H9 (cell line): ENCODE measurements around the gene CALHM1. TPM values are rescaled to one million over a fixed set of nuclear protein-coding genes. Genes with fewer than 3 reads are reported as not detected.

Experiments
- DNase-seq: peaks from one replicate; pipeline ENCODE4 v3.0.0-alpha.2; 2017
- H2AFZ ChIP-seq: one replicate; pipeline ENCODE4 v1.6.1; 2013; ENCODE audit warnings: mild to moderate bottlenecking, low read length, control low read depth, moderate library complexity
- H2AK5ac ChIP-seq: 2 replicates; pipeline ENCODE4 v1.6.1; 2013; ENCODE audit warnings: low read length, control low read depth, mixed read lengths; ENCODE audit not compliant: insufficient read length
- H2BK120ac ChIP-seq: one replicate; pipeline ENCODE4 v1.6.1; 2013; ENCODE audit warnings: low read depth, mild to moderate bottlenecking, low read length, control low read depth, inconsistent platforms; ENCODE audit not compliant: poor library complexity, severe bottlenecking
- H2BK12ac ChIP-seq: 2 replicates; pipeline ENCODE4 v1.6.1; 2013; ENCODE audit warnings: low read length, control low read depth, mixed read lengths, low read depth; ENCODE audit not compliant: insufficient read length
- H2BK15ac ChIP-seq: 2 replicates; pipeline ENCODE4 v1.6.1; 2013; ENCODE audit warnings: low read depth, low read length, control low read depth
- H2BK20ac ChIP-seq: one replicate; pipeline ENCODE4 v1.6.1; 2013; ENCODE audit warnings: low read depth, mild to moderate bottlenecking, low read length, control low read depth, inconsistent platforms; ENCODE audit not compliant: poor library complexity, severe bottlenecking
- H2BK5ac ChIP-seq: 2 replicates; pipeline ENCODE4 v1.6.1; 2013; ENCODE audit warnings: low read length, control low read depth, mixed read lengths; ENCODE audit not compliant: insufficient read length
- H3K14ac ChIP-seq: 2 replicates; pipeline ENCODE4 v1.6.1; 2013; ENCODE audit warnings: low read length, control low read depth; ENCODE audit not compliant: insufficient read depth
- H3K18ac ChIP-seq: 2 replicates; pipeline ENCODE4 v1.6.1; 2013; ENCODE audit warnings: low read depth, mild to moderate bottlenecking, mixed read lengths, low read length, control low read depth; ENCODE audit not compliant: insufficient read length
- H3K23ac ChIP-seq: 2 replicates; pipeline ENCODE4 v1.6.1; 2013; ENCODE audit warnings: low read length, control low read depth, mixed read lengths, low read depth; ENCODE audit not compliant: insufficient read length
- H3K23me2 ChIP-seq: 2 replicates; pipeline ENCODE4 v1.6.1; 2013; ENCODE audit warnings: low read depth, mild to moderate bottlenecking, mixed read lengths, low read length, control low read depth; ENCODE audit not compliant: insufficient read length, poor library complexity, severe bottlenecking
- H3K27ac ChIP-seq: 2 replicates; pipeline ENCODE4 v1.5.1; 2013; ENCODE audit warnings: low read length, control low read depth, mixed read lengths, low read depth; ENCODE audit not compliant: insufficient read length
- H3K27me3 ChIP-seq: 2 replicates; pipeline ENCODE4 v1.6.1; 2013; ENCODE audit warnings: low read length, control low read depth, inconsistent platforms; ENCODE audit not compliant: insufficient read depth
- H3K4ac ChIP-seq: 2 replicates; pipeline ENCODE4 v1.6.1; 2013; ENCODE audit warnings: low read depth, mild to moderate bottlenecking, control low read depth, inconsistent platforms, low read length, moderate library complexity
- H3K4me1 ChIP-seq: 2 replicates; pipeline ENCODE4 v1.6.1; 2013; ENCODE audit warnings: low read length, control low read depth, inconsistent platforms; ENCODE audit not compliant: insufficient read depth
- H3K4me2 ChIP-seq: 2 replicates; pipeline ENCODE4 v1.6.1; 2013; ENCODE audit warnings: low read length, control low read depth, mixed read lengths; ENCODE audit not compliant: insufficient read length, insufficient read depth
- H3K56ac ChIP-seq: 2 replicates; pipeline ENCODE4 v1.6.1; 2013; ENCODE audit warnings: low read depth, mild to moderate bottlenecking, mixed read lengths, low read length, control low read depth; ENCODE audit not compliant: insufficient read length
- H3K79me1 ChIP-seq: 2 replicates; pipeline ENCODE4 v1.6.1; 2013; ENCODE audit warnings: low read depth, mild to moderate bottlenecking, moderate library complexity, low read length, control low read depth, inconsistent platforms; ENCODE audit not compliant: insufficient read depth, poor library complexity, severe bottlenecking
- H3K79me2 ChIP-seq: 2 replicates; pipeline ENCODE4 v1.6.1; 2013; ENCODE audit warnings: low read length, control low read depth, inconsistent platforms; ENCODE audit not compliant: insufficient read depth
- H3K9ac ChIP-seq: 2 replicates; pipeline ENCODE4 v1.6.1; 2013; ENCODE audit warnings: low read length, control low read depth, mixed read lengths; ENCODE audit not compliant: insufficient read length; ENCODE audit errors: extremely low read depth
- H3K9me3 ChIP-seq: one replicate; pipeline ENCODE4 v1.6.1; 2013; ENCODE audit warnings: low read depth, low read length, inconsistent platforms; ENCODE audit not compliant: control insufficient read depth
- H3T11ph ChIP-seq: one replicate; pipeline ENCODE4 v1.6.1; 2013; ENCODE audit warnings: mild to moderate bottlenecking, low read length, control low read depth, inconsistent platforms
- H4K20me1 ChIP-seq: one replicate; pipeline ENCODE4 v1.6.1; 2013; ENCODE audit not compliant: control insufficient read depth, insufficient read length, insufficient read depth
- H4K5ac ChIP-seq: 2 replicates; pipeline ENCODE4 v1.6.1; 2013; ENCODE audit warnings: low read depth, mild to moderate bottlenecking, mixed read lengths, low read length, control low read depth; ENCODE audit not compliant: insufficient read length
- H4K8ac ChIP-seq: replicated peaks from 2 replicates; pipeline ENCODE4 v1.6.1; 2013; ENCODE audit warnings: low read length, control low read depth, mixed read lengths, low read depth; ENCODE audit not compliant: insufficient read length
- H4K91ac ChIP-seq: 2 replicates; pipeline ENCODE4 v1.6.1; 2013; ENCODE audit warnings: low read depth, mild to moderate bottlenecking, moderate library complexity, mixed read lengths, low read length, control low read depth; ENCODE audit not compliant: insufficient read length
- H3K27ac Mint-ChIP-seq, 3 experiments: 2 replicates in 2 of 3; 3 replicates in 1 of 3; pipeline ENCODE4 v1.8.0; 2020 to 2021; ENCODE audit warnings: mixed read lengths in 3 of 3, mild to moderate bottlenecking in 1 of 3, moderate library complexity in 1 of 3
- H3K27me3 Mint-ChIP-seq: 2 replicates; pipeline ENCODE4 v1.8.0; 2021; ENCODE audit warnings: low read depth, mild to moderate bottlenecking, moderate library complexity, mixed read lengths
- H3K36me3 Mint-ChIP-seq, 3 experiments: 2 replicates in 2 of 3; 3 replicates in 1 of 3; pipeline ENCODE4 v1.8.0; 2020 to 2021; ENCODE audit warnings: low read depth in 3 of 3, mixed read lengths in 3 of 3; ENCODE audit not compliant: insufficient read depth in 1 of 3
- H3K4me1 Mint-ChIP-seq, 2 experiments: 2 replicates each; pipeline ENCODE4 v1.8.0; 2020; ENCODE audit warnings: mixed read lengths in 2 of 2
- H3K4me3 Mint-ChIP-seq, 2 experiments: 2 replicates in 1 of 2; 3 replicates in 1 of 2; pipeline ENCODE4 v1.8.0; 2020 to 2021; ENCODE audit warnings: mild to moderate bottlenecking in 2 of 2, mixed read lengths in 2 of 2, moderate library complexity in 1 of 2
- H3K9me3 Mint-ChIP-seq, 2 experiments: 2 replicates in 1 of 2; 3 replicates in 1 of 2; pipeline ENCODE4 v1.8.0; 2020; ENCODE audit warnings: mild to moderate bottlenecking in 2 of 2, mixed read lengths in 2 of 2, moderate library complexity in 1 of 2
- CTCF ChIP-seq: fragments of 200-600 bp; sonication (generic); conservative IDR thresholded peaks from 3 replicates; pipeline ENCODE4 v1.8.0; 2021; ENCODE audit warnings: antibody characterized with exemption, mild to moderate bottlenecking
- WGBS: extraction: QIAGEN DNeasy Blood & Tissue Kit; methylation state at CpG from one replicate; pipeline ENCODE4 v1.1.7; 2013; ENCODE audit warnings: missing lambda C conversion rate, low lambda C conversion rate, mixed read lengths; ENCODE audit not compliant: insufficient read length; ENCODE audit errors: extremely low coverage; 5-methylcytosine and 5-hydroxymethylcytosine counted together
- total RNA-seq: library from RNA; stranded (reverse); gene quantifications from 2 replicates; pipeline ENCODE4 v1.2.1, GENCODE V29; 2021

Gene CALHM1
- total RNA-seq, 1 experiment from 2014 or later: 0.13 TPM

GRCh38 chr10:103419101-103419500 lies 39.6 kb downstream of the CALHM1 start:
- Mint-ChIP-seq H3K27me3 (no peaks in the 10 kb centered on the region), H3K9me3 (no peaks in the 10 kb centered on the region), H3K4me3 (no peak overlapping the region), H3K4me1 (no peaks in the 10 kb centered on the region), H3K36me3 (peaks cover 58 to 95% (median 89%) of the 10 kb centered on the region in 3 experiments), H3K27ac (no peak overlapping the region)
- WGBS: no CpG with 5 or more reads among the region's 4 CpGs
- Histone ChIP-seq H3K18ac (no peak overlapping the region), H4K5ac (no peak overlapping the region), H2BK12ac (no peak overlapping the region), H3K4me1 (no peaks in the 10 kb centered on the region), H3K56ac (no peak overlapping the region), H2BK20ac (no peak overlapping the region), H3K23ac (no peak overlapping the region), H3K23me2 (no peaks in the 10 kb centered on the region), H2BK120ac (no peak overlapping the region), H2BK5ac (no peak overlapping the region), H3K4me2 (no peak overlapping the region), H3K14ac (no peak overlapping the region), H4K91ac (no peak overlapping the region), H3K79me1 (no peaks in the 10 kb centered on the region), H3K79me2 (no peaks in the 10 kb centered on the region), H3K27ac (no peak overlapping the region), H4K8ac (no peak overlapping the region), H3K9me3 (no peaks in the 10 kb centered on the region), H2AK5ac (no peak overlapping the region), H3T11ph (no peak overlapping the region), H3K9ac (no peak overlapping the region), H4K20me1 (no peaks in the 10 kb centered on the region), H3K27me3 (no peaks in the 10 kb centered on the region), H2AFZ (no peak overlapping the region), H2BK15ac (no peak overlapping the region), H3K4ac (no peak overlapping the region)
- DNase-seq: no peak
- TF ChIP-seq CTCF: no peak
